BE2C (cell line): Measurements from ENCODE around the gene DNAJC25.

Experiments
- DNase-seq: peaks from one replicate; pipeline ENCODE4 v3.0.0-alpha.2; 2020
- H3K27me3 ChIP-seq: fragments of 250-450 bp; sonication (Bioruptor Pico); 2 replicates; pipeline ENCODE4 v1.5.1; 2020; ENCODE audit warnings: mild to moderate bottlenecking
- H3K36me3 ChIP-seq: fragments of 250-450 bp; sonication (Bioruptor Pico); 2 replicates; pipeline ENCODE4 v1.5.1; 2020; ENCODE audit warnings: mild to moderate bottlenecking
- H3K4me1 ChIP-seq: fragments of 250-450 bp; sonication (Bioruptor Pico); 2 replicates; pipeline ENCODE4 v1.5.1; 2020
- H3K4me3 ChIP-seq: 2 replicates; pipeline ENCODE4 v1.5.1; 2011; ENCODE audit warnings: low read depth, low read length
- H3K9me3 ChIP-seq: fragments of 250-450 bp; sonication (Bioruptor Pico); 2 replicates; pipeline ENCODE4 v1.5.1; 2020
- CTCF ChIP-seq: IDR thresholded peaks from 2 replicates; pipeline ENCODE4 v1.5.1; 2012; ENCODE audit warnings: mild to moderate bottlenecking, low read depth, low read length

DNAJC25 gene

GRCh38 chr9:111659691-111660090 is 28.6 kb downstream of the DNAJC25 start:
- no peaks in the 10 kb centered on the region for H3K27me3 ChIP-seq
- no peak overlapping the region for H3K4me3 ChIP-seq
- TF ChIP-seq CTCF = no peak
- no peaks in the 10 kb centered on the region for H3K4me1 ChIP-seq
- no peak for DNase-seq
- no peaks in the 10 kb centered on the region for H3K9me3 ChIP-seq
- 0 out of 2 replicates have a peak, but pooled peaks cover 3% of the 10 kb centered on the region for H3K36me3 ChIP-seq

- peak; percentile 80 for DNase-seq
- Histone ChIP-seq H3K36me3 (no peaks in the 10 kb centered on the region), H3K27me3 (no peaks in the 10 kb centered on the region), H3K4me1 (no peaks in the 10 kb centered on the region), H3K4me3 (peak within 1 kb of the TSS; percentile 90), H3K9me3 (no peaks in the 10 kb centered on the region)
- TF ChIP-seq CTCF = no peak
These were observed 30.1 kb downstream of the DNAJC25 start, which contains the start of gene GNG10 for GRCh38 chr9:111661150-111661801. Gene GNG10, plus strand, starts transcription at chr9:111661605. Its CDS starts 30 bp downstream, at chr9:111661635.

GRCh38 chr9:111661802-111662521 is 30.8 kb downstream of the DNAJC25 start:
- no peaks in the 10 kb centered on the region for H3K9me3 ChIP-seq
- H3K27me3 ChIP-seq = no peaks in the 10 kb centered on the region
- H3K4me1 ChIP-seq = no peaks in the 10 kb centered on the region
- TF ChIP-seq CTCF = no peak
- H3K36me3 ChIP-seq = peaks cover 5% of the 10 kb centered on the region
- peak; percentile 32 for DNase-seq
- peak overlapping the region; percentile 90 for H3K4me3 ChIP-seq

- peak overlapping the region; percentile 90 for H3K4me3 ChIP-seq
- DNase-seq = no peak
- no peaks in the 10 kb centered on the region for H3K27me3 ChIP-seq
- H3K36me3 ChIP-seq = peaks cover 13% of the 10 kb centered on the region
- TF ChIP-seq CTCF = no peak
- no peaks in the 10 kb centered on the region for H3K9me3 ChIP-seq
- no peaks in the 10 kb centered on the region for H3K4me1 ChIP-seq
These were observed 31.6 kb downstream of the DNAJC25 start for GRCh38 chr9:111662576-111663300.

GRCh38 chr9:111663301-111663823 is 32.2 kb downstream of the DNAJC25 start:
- Histone ChIP-seq H3K4me1 (no peaks in the 10 kb centered on the region), H3K9me3 (no peaks in the 10 kb centered on the region), H3K27me3 (no peaks in the 10 kb centered on the region), H3K4me3 (no peak overlapping the region), H3K36me3 (peaks cover 15% of the 10 kb centered on the region)
- no peak for TF ChIP-seq CTCF
- DNase-seq = no peak
